BLaER1 treated with 17β-estradiol and CSF1 and Interleukin-3, amounts not matched to agents 10 nM and 100 nM (cell line): ENCODE measurements around the gene ADAM12.

ENCODE experiments used
- H3K27ac ChIP-seq, 11 experiments: shearing (Covaris generic); formaldehyde crosslinking; 2 replicates each; pipeline ENCODE4 v1.8.1; 2022
- H3K27me3 ChIP-seq, 11 experiments: shearing (Covaris generic); formaldehyde crosslinking; 2 replicates each; pipeline ENCODE4 v1.8.1; 2022
- H3K36me3 ChIP-seq, 11 experiments: shearing (Covaris generic); formaldehyde crosslinking; 2 replicates each; pipeline ENCODE4 v1.8.1; 2022
- H3K4me1 ChIP-seq, 10 experiments: shearing (Covaris generic); formaldehyde crosslinking; 2 replicates each; pipeline ENCODE4 v1.8.1; 2022
- H3K4me2 ChIP-seq, 11 experiments: shearing (Covaris generic); formaldehyde crosslinking; 2 replicates each; pipeline ENCODE4 v1.8.1; 2022
- H3K4me3 ChIP-seq, 10 experiments: shearing (Covaris generic); formaldehyde crosslinking; 2 replicates each; pipeline ENCODE4 v1.8.1; 2022
- H3K9ac ChIP-seq, 11 experiments: shearing (Covaris generic); formaldehyde crosslinking; 2 replicates each; pipeline ENCODE4 v1.8.1; 2022
- H3K9me3 ChIP-seq, 11 experiments: shearing (Covaris generic); formaldehyde crosslinking; replicated peaks in 1 of 11; 2 replicates each; pipeline ENCODE4 v1.8.1; 2022
- H4K20me1 ChIP-seq, 11 experiments: shearing (Covaris generic); formaldehyde crosslinking; 2 replicates each; pipeline ENCODE4 v1.8.1; 2022
- Cebpa-rat ChIP-seq, 11 experiments: shearing (Covaris generic); IDR thresholded peaks; 2 replicates each; pipeline ENCODE4 v1.8.1; 2022

The ADAM12 gene

DNA sequence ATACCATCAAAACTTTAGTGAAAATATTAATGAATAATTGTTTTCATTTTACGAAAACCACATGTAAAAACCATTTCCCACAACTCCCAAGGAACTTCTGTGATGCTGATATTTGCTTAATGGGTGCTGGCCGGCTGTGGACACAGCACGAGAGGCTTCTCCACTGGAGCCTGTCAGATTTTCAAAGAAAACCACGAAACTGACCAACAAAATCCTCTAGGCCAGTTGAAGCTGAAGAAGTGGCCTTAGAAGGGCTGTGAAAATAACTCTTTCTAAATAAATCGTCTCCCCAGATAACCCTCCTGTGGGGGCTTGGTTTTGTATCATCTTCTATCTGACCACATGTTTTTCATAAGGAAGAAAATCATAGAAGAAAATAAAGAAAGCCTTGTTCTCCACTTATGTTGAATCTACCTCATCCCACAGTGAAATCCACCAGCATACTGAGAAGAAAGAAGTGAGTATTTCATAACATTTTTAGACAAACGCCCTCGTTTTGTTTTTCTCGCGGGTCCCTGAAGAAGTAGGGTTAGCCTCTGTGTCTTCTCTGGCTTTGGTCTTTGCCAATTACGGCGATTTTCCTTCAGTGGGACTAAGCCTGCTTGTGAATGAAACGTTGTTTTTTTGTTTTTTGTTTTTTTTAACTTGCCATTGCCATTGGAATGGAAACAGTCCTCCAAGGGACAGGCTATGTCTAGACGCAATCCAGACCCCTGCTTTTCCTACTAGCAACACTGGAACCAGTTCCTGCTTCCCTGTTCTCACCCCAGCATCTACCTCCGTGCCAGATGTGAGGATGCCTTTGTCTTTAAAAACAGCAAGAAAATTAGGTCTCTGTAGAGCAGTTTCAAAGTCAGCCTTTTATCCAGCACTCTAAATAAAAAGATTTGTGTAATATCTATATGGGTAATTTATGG lies 123.9 kb downstream of the ADAM12 start:
- peaks cover 0 to under 1% (median 0%) of the 10 kb centered on the region in 10 experiments; a peak in 2 of 20 replicates for H3K4me1 ChIP-seq
- no peak overlapping the region for H3K4me2 ChIP-seq
- no peak overlapping the region for H3K27ac ChIP-seq
- H3K36me3 ChIP-seq, result no peaks in the 10 kb centered on the region
- H4K20me1 ChIP-seq, result no peaks in the 10 kb centered on the region
- no peak overlapping the region for H3K4me3 ChIP-seq
- no peak for TF ChIP-seq Cebpa-rat (IDR thresholded peaks at IDR 0.05)
- H3K27me3 ChIP-seq, result no peaks in the 10 kb centered on the region
- H3K9ac ChIP-seq, result no peak overlapping the region
- peaks cover 0 to 17% (median 12%) of the 10 kb centered on the region in 11 experiments; a peak in 14 of 22 replicates for H3K9me3 ChIP-seq

GRCh38 chr10:126263006-126263676 lies 125.1 kb downstream of the ADAM12 start:
- H3K9ac ChIP-seq, result no peak overlapping the region
- no peak overlapping the region for H3K4me2 ChIP-seq
- no peak for TF ChIP-seq Cebpa-rat (IDR thresholded peaks at IDR 0.05)
- no peaks in the 10 kb centered on the region for H3K36me3 ChIP-seq
- H4K20me1 ChIP-seq, result no peaks in the 10 kb centered on the region
- H3K4me3 ChIP-seq, result no peak overlapping the region
- H3K9me3 ChIP-seq, result peaks cover 0 to 17% (median 11%) of the 10 kb centered on the region in 11 experiments; a peak in 14 of 22 replicates
- H3K27me3 ChIP-seq, result no peaks in the 10 kb centered on the region
- no peak overlapping the region for H3K27ac ChIP-seq
- H3K4me1 ChIP-seq, result no peaks in the 10 kb centered on the region

- H3K9me3 ChIP-seq, result peaks cover 0 to 17% (median 11%) of the 10 kb centered on the region in 11 experiments; a peak in 14 of 22 replicates
- no peak overlapping the region for H3K4me2 ChIP-seq
- H3K4me3 ChIP-seq, result no peak overlapping the region
- H3K27me3 ChIP-seq, result no peaks in the 10 kb centered on the region
- TF ChIP-seq Cebpa-rat (IDR thresholded peaks at IDR 0.05), result no peak
- H3K9ac ChIP-seq, result no peak overlapping the region
- no peaks in the 10 kb centered on the region for H4K20me1 ChIP-seq
- no peaks in the 10 kb centered on the region for H3K4me1 ChIP-seq
- no peaks in the 10 kb centered on the region for H3K36me3 ChIP-seq
- H3K27ac ChIP-seq, result no peak overlapping the region
Observed at GRCh38 chr10:126262233-126262838, 125.9 kb downstream of the ADAM12 start.

DNA sequence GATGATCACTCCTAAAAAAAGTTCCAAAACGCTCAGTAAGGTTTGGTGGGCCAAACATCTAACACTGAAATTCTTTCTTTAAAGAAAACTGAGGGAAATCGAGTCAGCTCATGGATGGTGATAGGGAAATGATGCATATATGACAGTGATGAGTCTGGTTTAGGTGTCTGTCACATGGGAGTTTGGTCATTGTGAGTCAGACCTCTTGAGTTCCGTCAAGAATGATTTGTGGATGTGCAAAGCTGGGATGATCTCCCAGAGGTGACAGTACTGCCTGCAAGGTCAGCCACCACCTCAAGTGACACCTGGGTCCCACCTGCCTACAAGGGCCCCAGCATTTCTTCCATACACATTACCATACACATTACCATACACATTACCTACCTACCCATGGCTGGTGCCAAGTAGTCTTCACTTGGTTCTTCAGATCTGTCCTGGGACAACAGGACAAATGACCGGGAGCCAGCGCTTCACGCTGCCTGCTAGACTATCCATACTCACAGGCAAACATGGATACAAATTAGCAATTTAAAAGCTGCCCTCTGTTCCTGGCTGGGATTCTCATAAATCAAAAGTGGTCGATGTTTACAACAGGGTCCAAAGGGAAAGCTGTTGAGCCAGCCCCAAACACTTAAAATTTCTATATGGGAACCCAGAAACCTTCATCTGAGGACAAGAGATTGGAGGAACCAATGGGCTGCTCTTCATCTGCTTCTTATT lies 128.4 kb downstream of the ADAM12 start:
- Histone ChIP-seq H3K4me2 (no peak overlapping the region), H3K27ac (no peak overlapping the region), H4K20me1 (no peaks in the 10 kb centered on the region), H3K4me3 (no peak overlapping the region), H3K27me3 (no peaks in the 10 kb centered on the region), H3K36me3 (no peaks in the 10 kb centered on the region), H3K9ac (no peak overlapping the region), H3K9me3 (no peaks in the 10 kb centered on the region), H3K4me1 (no peaks in the 10 kb centered on the region)
- no peak for TF ChIP-seq Cebpa-rat (IDR thresholded peaks at IDR 0.05)

- H4K20me1 ChIP-seq, result no peaks in the 10 kb centered on the region
- H3K4me1 ChIP-seq, result no peaks in the 10 kb centered on the region
- TF ChIP-seq Cebpa-rat (IDR thresholded peaks at IDR 0.05), result no peak
- no peak overlapping the region for H3K27ac ChIP-seq
- no peaks in the 10 kb centered on the region for H3K36me3 ChIP-seq
- H3K4me2 ChIP-seq, result no peak overlapping the region
- no peaks in the 10 kb centered on the region for H3K27me3 ChIP-seq
- H3K4me3 ChIP-seq, result no peak overlapping the region
- no peak overlapping the region for H3K9ac ChIP-seq
- H3K9me3 ChIP-seq, result peaks cover 0 to 6% (median 2%) of the 10 kb centered on the region in 11 experiments; a peak in 8 of 22 replicates
Observed at GRCh38 chr10:126256864-126257263, 131.4 kb downstream of the ADAM12 start.

GRCh38 chr10:126255313-126255712 lies 133.0 kb downstream of the ADAM12 start:
- TF ChIP-seq Cebpa-rat (IDR thresholded peaks at IDR 0.05), result no peak
- no peak overlapping the region for H3K27ac ChIP-seq
- H4K20me1 ChIP-seq, result no peaks in the 10 kb centered on the region
- H3K36me3 ChIP-seq, result no peaks in the 10 kb centered on the region
- no peak overlapping the region for H3K9ac ChIP-seq
- H3K27me3 ChIP-seq, result no peaks in the 10 kb centered on the region
- H3K9me3 ChIP-seq, result peaks cover 0 to 11% (median 8%) of the 10 kb centered on the region in 11 experiments; a peak in 9 of 22 replicates
- no peak overlapping the region for H3K4me2 ChIP-seq
- H3K4me1 ChIP-seq, result no peaks in the 10 kb centered on the region
- H3K4me3 ChIP-seq, result no peak overlapping the region

- Histone ChIP-seq H3K4me2 (no peak overlapping the region), H3K36me3 (no peaks in the 10 kb centered on the region), H3K4me1 (no peaks in the 10 kb centered on the region), H3K4me3 (no peak overlapping the region), H4K20me1 (no peaks in the 10 kb centered on the region), H3K9me3 (peaks cover 0 to 11% (median 8%) of the 10 kb centered on the region in 11 experiments; a peak in 9 of 22 replicates), H3K27me3 (no peaks in the 10 kb centered on the region), H3K9ac (no peak overlapping the region), H3K27ac (no peak overlapping the region)
- TF ChIP-seq Cebpa-rat (IDR thresholded peaks at IDR 0.05), result no peak
Observed at GRCh38 chr10:126253611-126253998, 134.7 kb downstream of the ADAM12 start.

DNA sequence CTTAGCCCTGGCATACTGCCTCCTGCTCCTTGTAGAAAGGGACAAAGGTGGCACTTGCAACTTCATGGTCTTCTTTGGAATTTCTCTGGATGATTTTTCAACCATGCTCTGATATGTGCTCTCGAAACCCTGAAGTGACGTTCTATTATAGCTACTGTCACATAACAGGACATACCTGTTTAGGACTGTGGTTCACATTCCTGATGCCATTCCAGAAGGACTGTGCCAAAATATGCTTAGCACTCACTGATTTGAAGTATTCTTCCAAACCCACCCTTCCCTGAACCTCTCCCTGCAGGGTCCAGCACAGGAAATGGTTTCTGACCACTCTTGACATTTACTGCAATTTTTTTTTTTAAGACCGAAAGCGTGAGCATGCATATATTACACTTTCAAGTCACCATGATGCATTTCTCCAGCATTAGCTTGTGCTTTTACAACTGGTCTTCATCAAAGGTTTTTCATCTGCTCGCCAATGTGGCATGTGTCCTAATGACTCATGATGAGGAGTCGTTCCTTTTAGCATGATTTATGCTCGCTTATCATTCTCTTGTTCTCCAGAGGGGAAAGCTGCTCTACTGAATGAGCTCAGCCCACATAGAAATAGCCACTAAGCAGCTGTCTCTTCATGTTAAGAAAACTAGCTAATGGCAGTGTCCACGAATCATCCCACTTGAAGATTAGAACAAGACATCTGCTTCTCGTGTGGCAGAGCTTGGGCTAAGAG lies 135.2 kb downstream of the ADAM12 start:
- no peak overlapping the region for H3K4me2 ChIP-seq
- no peaks in the 10 kb centered on the region for H4K20me1 ChIP-seq
- H3K4me3 ChIP-seq, result no peak overlapping the region
- TF ChIP-seq Cebpa-rat (IDR thresholded peaks at IDR 0.05), result no peak
- no peaks in the 10 kb centered on the region for H3K36me3 ChIP-seq
- peaks cover 0 to 11% (median 8%) of the 10 kb centered on the region in 11 experiments; a peak in 9 of 22 replicates for H3K9me3 ChIP-seq
- no peak overlapping the region for H3K9ac ChIP-seq
- H3K27ac ChIP-seq, result no peak overlapping the region
- no peaks in the 10 kb centered on the region for H3K27me3 ChIP-seq
- H3K4me1 ChIP-seq, result no peaks in the 10 kb centered on the region
